Omental fat pad (tissue), 4 donors: ENCODE measurements around the gene PI4KB. TPM values are rescaled to one million over a fixed set of nuclear protein-coding genes. Genes with fewer than 3 reads are reported as not detected.

Experiments used
- ATAC-seq: fragments of 150-250 bp; one replicate; pipeline ENCODE4 v1.9.1; 2016; ENCODE audit warnings: mild to moderate bottlenecking, moderate library complexity; ENCODE audit not compliant: low FRiP score
- DNase-seq: peaks from one replicate; pipeline ENCODE4 v3.0.0-alpha.2; 2019; ENCODE audit warnings: low spot score
- small RNA-seq: library from RNA; depleted of rRNA; stranded (forward); fragments of <200 nt; gene quantifications from one replicate; pipeline ENCODE3, GENCODE V24; 2016
- total RNA-seq, 4 donors: library from RNA; depleted of rRNA; stranded (reverse); fragments of >200 nt; gene quantifications; one replicate each; pipeline ENCODE4 v1.1.0, GENCODE V29; 2016
- TF ChIP-seq, protein P1 (sequence below), 3 donors: fragments of 450-650 bp; IDR thresholded peaks; one replicate each; pipeline ENCODE4 v1.5.1; 2016 to 2017; ENCODE audit warnings: antibody characterized with exemption in 3 of 3, mild to moderate bottlenecking in 3 of 3, moderate library complexity in 2 of 3

Gene PI4KB
- total RNA-seq, 4 donors from 2014 or later, result 80.4 to 109 (median 87.2) TPM

DNA sequence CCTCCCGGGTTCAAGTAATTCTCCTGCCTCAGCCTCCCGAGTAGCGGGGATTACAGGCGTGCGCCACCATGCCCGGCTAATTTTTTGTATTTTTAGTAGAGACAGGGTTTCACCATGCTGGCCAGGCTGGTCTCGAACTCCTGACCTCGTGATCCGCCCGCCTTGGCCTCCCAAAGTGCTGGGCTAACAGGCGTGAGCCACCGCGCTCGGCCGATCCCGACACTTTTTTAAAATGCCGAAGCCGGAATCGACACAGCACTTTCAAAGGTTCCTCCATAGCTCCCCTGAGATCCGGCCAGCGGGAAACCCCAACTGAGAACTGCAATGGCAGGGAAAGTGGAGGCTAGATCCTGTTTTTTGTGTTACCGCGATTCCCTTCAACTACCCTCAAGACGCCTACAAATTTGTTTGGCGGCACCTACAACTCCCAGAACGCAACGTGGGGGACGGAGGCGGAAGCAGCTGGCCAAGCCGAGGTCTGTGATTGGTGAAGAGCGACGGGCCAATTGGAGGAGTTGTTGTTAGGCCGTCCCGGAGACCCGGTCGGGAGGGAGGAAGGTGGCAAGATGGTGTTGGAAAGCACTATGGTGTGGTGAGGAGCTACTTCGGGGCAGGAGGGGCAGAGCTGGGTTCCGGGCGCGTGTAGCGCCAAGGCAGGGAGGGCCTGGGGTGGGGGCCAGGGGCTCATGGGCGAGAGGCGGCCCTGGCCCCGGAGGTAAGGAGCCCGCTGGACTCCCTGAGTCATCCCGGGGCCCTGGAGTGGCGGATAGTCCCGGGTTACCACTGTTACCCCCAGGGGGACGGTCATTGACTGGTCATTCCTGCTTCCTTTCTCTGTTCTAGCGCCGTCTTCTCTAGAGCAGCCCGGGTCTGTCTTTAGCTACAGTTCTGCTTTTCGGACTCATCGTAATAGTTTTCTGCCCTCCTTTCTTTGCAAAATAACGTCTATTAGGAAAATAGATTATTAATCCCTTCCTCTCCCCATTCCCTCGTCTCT lies 72.7 kb downstream of the PI4KB start, which contains the start of gene PSMD4:
Gene PSMD4, plus strand, starts transcription at position 518 of the 997 bp plus-strand sequence. Its CDS starts 49 bp downstream, at position 567.
- peak; percentile 98 for ATAC-seq
- TF ChIP-seq, protein P1, sequence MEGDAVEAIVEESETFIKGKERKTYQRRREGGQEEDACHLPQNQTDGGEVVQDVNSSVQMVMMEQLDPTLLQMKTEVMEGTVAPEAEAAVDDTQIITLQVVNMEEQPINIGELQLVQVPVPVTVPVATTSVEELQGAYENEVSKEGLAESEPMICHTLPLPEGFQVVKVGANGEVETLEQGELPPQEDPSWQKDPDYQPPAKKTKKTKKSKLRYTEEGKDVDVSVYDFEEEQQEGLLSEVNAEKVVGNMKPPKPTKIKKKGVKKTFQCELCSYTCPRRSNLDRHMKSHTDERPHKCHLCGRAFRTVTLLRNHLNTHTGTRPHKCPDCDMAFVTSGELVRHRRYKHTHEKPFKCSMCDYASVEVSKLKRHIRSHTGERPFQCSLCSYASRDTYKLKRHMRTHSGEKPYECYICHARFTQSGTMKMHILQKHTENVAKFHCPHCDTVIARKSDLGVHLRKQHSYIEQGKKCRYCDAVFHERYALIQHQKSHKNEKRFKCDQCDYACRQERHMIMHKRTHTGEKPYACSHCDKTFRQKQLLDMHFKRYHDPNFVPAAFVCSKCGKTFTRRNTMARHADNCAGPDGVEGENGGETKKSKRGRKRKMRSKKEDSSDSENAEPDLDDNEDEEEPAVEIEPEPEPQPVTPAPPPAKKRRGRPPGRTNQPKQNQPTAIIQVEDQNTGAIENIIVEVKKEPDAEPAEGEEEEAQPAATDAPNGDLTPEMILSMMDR (IDR thresholded peaks at IDR 0.05), result no peak
- DNase-seq, result peak; percentile 66

DNA sequence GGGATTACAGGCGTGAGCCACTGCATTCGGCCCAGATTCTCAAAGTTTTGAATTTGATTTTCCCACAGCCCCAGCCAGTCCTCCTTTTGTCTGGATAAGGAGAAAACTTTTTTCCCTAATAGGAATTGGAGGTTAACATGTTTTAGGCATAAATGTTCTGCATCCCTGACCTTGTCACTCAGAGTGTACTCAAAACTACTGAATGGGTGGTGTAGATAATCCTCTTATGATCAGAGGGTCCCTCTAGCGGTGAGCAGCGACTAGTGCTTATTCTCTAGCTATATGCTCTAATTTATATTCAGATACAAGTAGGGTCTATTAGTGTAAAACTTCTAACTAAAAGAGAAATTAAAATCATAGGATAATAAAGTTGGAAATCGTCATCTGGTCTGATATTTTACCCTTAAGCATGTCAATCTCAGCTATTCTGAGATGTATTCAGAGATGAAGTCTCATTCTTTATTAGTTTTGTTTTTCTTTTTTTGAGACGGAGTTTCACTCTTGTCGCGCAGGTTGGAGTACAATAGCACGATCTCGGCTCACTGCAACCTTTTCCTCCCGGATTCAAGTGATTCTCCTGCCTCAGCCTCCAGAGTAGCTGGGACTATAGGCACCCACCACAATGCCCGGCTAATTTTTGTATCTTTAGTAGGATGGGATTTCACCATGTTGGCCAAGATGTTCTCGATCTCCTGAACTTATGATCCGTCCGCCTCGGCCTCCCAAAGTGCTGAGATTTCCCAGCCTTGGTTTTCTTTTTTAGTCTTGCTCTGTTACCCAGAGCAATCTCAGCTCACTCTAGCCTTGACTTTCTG lies 75.4 kb downstream of the PI4KB start:
- no peak for ATAC-seq
- DNase-seq, result peak; percentile 61

DNA sequence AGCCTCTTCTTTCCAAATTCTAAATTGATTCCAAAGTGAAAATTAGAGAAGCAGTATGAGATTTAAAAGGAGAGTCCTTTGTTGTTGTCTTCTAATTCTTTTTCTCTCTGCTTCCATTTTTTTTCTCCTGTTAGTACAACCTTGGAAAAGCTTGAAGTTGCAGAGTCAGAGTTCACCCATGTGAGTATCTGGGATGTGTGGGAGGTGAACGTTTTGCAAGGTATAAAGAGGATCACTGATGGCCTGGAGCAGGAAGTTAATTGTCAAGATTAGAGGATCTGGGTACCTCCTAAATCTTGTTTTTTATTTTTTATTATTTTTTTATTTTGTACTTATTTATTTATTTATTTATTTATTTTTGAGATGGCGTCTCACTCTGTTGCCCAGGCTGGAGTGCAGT lies 80.4 kb downstream of the PI4KB start:
- no peak for ATAC-seq

More for the DNA sequence above, 75.4 kb downstream of the PI4KB start:
- TF ChIP-seq, protein P1 (IDR thresholded peaks at IDR 0.05), result no peak

DNA sequence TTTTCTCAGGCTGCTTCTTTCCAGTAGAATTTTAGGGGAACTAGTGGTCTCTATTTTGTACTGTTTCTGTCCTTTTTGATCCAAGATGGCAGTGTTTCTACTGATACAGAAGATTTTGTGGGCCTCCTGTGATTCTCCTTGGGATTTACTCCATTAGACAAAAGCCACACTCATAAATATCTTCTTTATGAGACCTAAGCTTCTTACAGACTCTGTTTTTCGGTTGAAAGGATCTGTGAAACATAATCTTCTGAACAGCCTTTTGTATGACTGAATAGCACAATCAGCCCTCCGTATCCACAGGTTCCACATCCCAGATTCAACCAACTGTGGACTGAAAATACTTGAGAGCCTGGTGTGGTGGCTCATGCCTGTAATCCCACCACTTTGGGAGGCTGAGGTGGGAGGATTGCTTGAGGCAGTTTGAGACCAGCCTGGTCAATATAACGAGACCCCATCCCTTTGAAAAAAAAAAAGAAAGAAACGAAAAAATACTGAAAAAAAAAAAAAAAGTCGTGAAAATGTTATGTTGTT lies 83.5 kb downstream of the PI4KB start:
- TF ChIP-seq, protein P1 (IDR thresholded peaks at IDR 0.05), result no peak
- DNase-seq (no peak), ATAC-seq (no peak)

More for the DNA sequence above, 80.4 kb downstream of the PI4KB start:
- TF ChIP-seq, protein P1 (IDR thresholded peaks at IDR 0.05), result no peak
- no peak for DNase-seq

DNA sequence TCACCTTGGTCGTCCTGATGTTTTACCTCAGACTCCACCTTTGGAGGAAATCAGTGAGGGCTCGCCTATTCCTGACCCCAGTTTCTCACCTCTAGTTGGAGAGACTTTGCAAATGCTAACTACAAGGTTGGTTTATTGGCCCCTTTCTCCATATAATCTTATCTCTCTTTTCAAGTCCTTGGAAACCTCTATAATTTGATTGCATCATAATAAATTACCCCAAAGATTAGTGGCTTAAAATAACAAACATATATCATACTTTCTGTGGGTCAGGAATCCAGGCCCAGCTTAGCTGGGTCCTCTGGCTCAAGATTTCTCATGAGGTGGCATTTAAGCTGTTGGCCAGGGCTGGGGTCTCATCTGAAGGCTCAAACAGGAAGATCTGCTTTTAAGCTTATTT lies 84.8 kb downstream of the PI4KB start:
- DNase-seq (no peak), ATAC-seq (no peak)
- TF ChIP-seq, protein P1 (IDR thresholded peaks at IDR 0.05), result no peak

Small RNA genes within 50 kb of the gene (small RNA-seq; reads per million reads assigned to genes)
- not detected for gene RN7SL444P

Other genes with a start within 250 kb of the PI4KB start
- 10 to 100 TPM in 1 of 4 donors, 1 to 10 TPM in 3; 2.6 to 25.5 (median 4.1) TPM for gene SEMA6C, start 180.8 kb downstream of the PI4KB start, total RNA-seq
- gene TNFAIP8L2, start 170.8 kb downstream of the PI4KB start, total RNA-seq, result 10 to 100 TPM in 3 of 4 donors, 1 to 10 TPM in 1; 7.6 to 16.4 (median 13.0) TPM
- gene LYSMD1, start 161.5 kb downstream of the PI4KB start, total RNA-seq, result 10 to 100 TPM in 2 of 4 donors, 1 to 10 TPM in 2; 4.1 to 11.0 (median 9.8) TPM
- gene SCNM1, start 161.3 kb downstream of the PI4KB start, total RNA-seq, result 10 to 100 TPM; 12.0 to 24.7 (median 20.7) TPM
- 1 to 10 TPM in 1 of 4 donors, not detected in 3; 1.9 TPM for gene TMOD4, start 151.4 kb downstream of the PI4KB start, total RNA-seq
- gene VPS72, start 137.2 kb downstream of the PI4KB start, total RNA-seq, result 10 to 100 TPM; 24.0 to 26.1 (median 24.6) TPM
- gene PIP5K1A, start 128.9 kb downstream of the PI4KB start, total RNA-seq, result 10 to 100 TPM; 31.5 to 94.2 (median 59.4) TPM
- gene PSMD4, start 72.7 kb downstream of the PI4KB start, total RNA-seq, result 100 to 1,000 TPM in 3 of 4 donors, 10 to 100 TPM in 1; 96.4 to 148 (median 131) TPM
- 10 to 100 TPM; 10.1 to 15.3 (median 14.2) TPM for gene ZNF687, start 45.1 kb downstream of the PI4KB start, total RNA-seq
- gene RFX5, start 19.8 kb upstream of the PI4KB start, total RNA-seq, result 10 to 100 TPM; 20.1 to 50.6 (median 24.4) TPM
- 100 to 1,000 TPM in 2 of 4 donors, 10 to 100 TPM in 2; 35.7 to 190 (median 128) TPM for gene SELENBP1, start 45.3 kb upstream of the PI4KB start, total RNA-seq
- 100 to 1,000 TPM; 218 to 238 (median 231) TPM for gene PSMB4, start 72.2 kb upstream of the PI4KB start, total RNA-seq
- 10 to 100 TPM; 32.9 to 60.8 (median 40.1) TPM for gene POGZ, start 132.1 kb upstream of the PI4KB start, total RNA-seq
- 10 to 100 TPM in 2 of 4 donors, 1 to 10 TPM in 1, under 1 TPM in 1; 0.32 to 44.6 (median 8.0) TPM for gene CGN, start 184.0 kb upstream of the PI4KB start, total RNA-seq
- gene TUFT1, start 212.9 kb upstream of the PI4KB start, total RNA-seq, result 10 to 100 TPM in 1 of 4 donors, 1 to 10 TPM in 3; 5.0 to 12.8 (median 7.7) TPM